ENCODE data around the gene ZNF681.
"Not testable (repeated sequence)": the region's sequence is repeated elsewhere in the genome, so short reads cannot be mapped to it uniquely, and the experiment has no call there.

Gene ZNF681

DNA sequence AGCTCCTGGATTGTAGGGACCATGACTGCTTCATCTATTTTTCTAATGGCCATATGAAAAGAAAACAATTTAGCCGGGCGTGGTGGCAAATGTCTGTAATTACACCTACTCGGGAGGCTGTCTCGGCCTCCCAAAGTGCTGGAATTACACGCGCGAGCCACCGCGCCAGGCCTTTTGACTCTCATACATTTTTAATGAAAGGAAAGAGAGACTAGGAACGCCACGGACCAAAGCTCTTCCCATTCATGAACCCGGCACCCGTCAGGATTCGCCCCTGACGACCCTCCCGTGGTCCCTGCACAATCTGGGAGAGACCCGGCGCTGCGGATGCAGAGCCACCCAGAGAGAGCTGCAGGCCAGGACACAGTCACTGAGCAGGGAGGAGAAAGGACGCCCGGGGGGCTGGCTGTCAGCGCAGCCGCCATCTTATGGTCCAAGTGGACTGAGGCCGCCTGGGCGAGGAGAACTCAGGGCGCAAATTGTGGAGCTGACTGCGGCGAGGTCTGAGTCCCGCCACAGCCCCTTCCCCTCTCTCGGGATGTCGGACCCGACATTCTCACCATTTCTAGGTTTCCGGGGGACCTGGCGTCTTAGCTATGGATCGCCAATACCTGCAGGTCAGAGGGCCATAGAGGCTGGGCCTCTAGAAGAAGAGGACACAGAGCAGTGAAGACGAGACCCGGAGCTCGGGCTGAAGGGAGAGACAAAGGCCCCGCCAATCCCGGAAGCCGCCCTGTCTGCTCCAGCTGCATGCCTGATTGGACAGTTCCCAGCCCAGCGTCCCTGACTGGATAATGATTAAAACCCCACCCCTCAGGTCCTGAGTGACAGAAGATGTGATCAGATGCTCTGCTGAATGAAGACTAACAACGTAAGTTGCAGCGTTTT lies at the start of gene ZNF681:
Gene ZNF681, minus strand, starts transcription at position 705 of the 888 bp plus-strand sequence. Its CDS starts 142 bp downstream, at position 563.
- FAIRE-seq (no peak), DNase-seq (ENCODE audit: low spot score) (no peak)

DNA sequence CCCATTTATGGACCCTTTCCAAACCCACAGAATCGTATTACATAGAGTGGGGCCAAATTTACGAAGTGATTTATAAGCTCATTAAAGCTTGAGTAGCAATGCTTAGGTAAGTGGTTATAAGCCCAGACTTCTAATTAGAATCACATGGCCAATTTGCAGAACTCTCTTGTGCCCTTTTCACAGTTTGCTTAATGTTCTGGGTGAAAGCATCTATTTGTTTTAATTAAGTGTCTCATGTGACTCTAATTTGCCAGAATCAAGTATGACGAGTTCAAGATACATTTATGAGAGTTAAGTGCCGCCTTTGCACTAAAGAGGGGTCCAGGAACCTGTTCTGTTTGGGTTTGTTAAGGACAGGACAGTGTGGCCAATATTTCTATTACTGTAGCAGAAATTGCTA lies 46.0 kb upstream of the ZNF681 start:
- DNase-seq (ENCODE audit: low spot score) (no peak), FAIRE-seq (no peak)

DNA sequence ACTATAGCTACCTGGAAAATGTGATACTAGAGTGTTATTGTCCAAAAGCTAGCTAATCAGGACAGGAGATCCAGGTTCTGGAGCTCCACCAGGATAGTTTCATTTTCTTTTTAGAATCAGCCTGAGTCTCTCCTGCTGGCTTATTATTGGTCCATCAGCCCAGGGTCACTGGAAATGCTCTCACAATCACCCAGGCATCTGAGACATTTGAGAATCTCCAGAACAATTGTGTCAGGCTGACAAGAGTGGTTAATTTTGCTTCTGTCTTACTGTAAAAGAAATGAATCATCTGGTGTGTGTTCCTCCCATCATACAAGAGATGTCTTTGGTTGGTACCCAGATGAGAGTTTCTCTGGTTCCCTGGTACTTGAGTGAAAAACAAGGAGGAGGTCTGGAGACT lies 43.6 kb upstream of the ZNF681 start:
- FAIRE-seq (no peak), DNase-seq (ENCODE audit: low spot score) (no peak)

DNA sequence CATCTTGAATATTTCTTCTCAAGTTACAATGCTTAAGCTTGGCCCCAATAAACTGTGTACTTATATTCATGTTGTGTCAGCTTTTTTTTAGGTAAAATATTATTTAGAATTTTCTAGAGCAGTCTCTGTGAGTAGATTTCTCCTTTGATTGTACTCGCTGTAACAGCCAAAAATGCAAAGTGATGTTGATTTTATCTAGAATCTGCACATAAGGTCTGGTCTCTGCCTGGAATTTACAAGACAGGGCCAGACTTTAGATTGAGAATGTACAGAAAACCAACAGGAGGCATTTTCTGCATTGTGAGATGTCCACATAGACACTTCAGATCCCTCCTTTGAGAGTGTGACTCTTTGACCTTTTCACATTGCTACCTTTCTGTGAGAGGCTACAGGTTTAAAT lies 43.1 kb upstream of the ZNF681 start:
- DNase-seq (ENCODE audit: low spot score) (no peak), FAIRE-seq (no peak)

DNA sequence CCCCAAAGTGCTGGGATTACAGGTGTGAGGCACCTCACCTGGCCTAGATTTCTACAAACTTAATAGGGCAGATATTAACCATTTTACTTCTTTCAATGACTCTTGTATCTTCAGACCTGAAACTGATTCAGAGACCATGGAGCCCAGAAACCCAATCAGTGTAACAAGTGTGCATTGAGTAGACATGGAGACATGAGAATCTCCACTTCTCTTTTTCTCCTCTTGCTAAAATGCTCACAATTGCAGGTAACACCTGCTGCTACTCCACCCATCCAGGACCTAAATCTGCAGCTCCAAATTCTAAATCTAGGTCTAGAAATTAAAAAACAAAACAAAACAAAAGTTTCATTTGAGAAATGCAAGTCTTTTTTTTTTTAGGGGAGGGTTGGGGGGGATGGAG lies 42.2 kb upstream of the ZNF681 start:
- FAIRE-seq (no peak), DNase-seq (ENCODE audit: low spot score) (no peak)

DNA sequence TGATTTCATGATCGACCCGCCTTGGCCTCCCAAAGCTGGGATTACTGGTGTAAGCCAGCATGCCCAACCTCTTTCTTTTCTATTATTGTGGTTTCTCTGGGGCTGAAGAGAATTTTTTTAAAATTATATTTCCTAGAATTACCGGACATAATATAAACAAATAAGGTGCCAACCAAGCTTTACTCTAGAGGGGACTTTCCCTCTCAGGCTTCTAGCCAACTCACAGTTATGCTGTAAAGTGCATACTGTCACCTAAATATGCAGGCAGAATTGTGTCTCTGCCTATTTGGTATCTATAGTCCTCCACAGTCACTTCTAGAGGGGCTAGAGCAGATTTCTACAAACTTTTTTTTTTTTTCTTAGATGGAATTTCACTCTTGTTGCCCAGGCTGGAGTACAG lies 41.6 kb upstream of the ZNF681 start:
- FAIRE-seq (no peak), DNase-seq (ENCODE audit: low spot score) (no peak)

DNA sequence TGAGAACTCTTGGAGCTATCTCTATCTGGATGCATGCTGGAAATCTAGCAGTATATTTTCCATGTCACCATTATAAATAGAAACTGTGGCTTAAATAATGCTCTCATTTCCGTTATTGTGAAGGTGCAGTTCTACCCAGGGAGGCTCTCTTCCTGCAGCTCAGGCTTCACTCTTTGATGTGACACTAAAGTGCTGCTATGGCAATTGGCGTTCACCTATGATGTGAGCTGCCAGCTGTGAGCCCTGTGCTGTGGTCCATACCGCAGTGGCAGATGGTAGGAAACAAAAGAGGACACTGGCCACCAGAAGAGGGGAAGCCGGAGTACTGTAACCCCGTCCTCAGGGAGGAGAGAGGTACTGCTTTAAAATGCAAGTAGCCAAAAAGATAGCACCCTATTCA lies 40.6 kb upstream of the ZNF681 start:
- FAIRE-seq: no peak
- no peak for DNase-seq (ENCODE audit: low spot score)

DNA sequence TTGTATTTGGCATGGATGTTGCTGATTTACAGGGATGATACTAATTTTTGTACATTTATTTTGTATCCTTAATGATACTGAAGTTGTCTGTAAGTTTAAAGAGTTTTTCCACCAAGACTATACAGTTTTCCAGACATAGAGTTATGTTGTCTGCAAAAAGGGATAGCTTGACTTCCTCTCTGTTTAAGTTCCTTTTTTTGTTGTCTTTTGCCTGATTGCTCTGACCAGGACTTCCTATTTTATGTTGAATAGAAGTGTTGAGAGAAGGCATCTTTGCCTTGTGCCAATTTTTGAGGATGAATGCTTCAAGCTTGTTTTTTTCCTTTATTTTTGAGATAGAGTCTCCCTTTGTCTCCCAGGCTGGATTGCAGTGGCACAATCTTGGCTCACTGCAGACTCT lies 36.8 kb upstream of the ZNF681 start:
- DNase-seq (ENCODE audit: low spot score) (no peak), FAIRE-seq (no peak)

DNA sequence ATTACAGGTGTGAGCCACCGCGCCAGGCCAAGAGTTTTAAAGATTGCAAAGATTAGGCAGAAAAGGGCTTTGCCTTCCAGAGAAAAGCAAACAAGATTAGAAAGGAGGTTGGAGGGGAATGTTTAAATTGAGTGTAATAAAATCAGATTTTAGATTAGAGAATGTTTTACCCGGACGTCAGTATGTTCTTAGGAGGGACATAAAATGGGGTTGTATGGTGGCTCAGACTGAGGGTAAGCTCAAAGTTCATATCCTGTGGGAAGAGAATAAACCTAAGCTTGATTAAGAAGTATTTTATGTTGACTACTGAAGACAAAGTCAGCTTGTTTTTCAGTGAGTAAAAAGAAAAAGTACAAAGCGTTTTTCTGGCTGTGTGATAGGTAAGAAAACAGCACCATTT lies 34.1 kb upstream of the ZNF681 start:
- no peak for DNase-seq (ENCODE audit: low spot score)
- no peak for FAIRE-seq

DNA sequence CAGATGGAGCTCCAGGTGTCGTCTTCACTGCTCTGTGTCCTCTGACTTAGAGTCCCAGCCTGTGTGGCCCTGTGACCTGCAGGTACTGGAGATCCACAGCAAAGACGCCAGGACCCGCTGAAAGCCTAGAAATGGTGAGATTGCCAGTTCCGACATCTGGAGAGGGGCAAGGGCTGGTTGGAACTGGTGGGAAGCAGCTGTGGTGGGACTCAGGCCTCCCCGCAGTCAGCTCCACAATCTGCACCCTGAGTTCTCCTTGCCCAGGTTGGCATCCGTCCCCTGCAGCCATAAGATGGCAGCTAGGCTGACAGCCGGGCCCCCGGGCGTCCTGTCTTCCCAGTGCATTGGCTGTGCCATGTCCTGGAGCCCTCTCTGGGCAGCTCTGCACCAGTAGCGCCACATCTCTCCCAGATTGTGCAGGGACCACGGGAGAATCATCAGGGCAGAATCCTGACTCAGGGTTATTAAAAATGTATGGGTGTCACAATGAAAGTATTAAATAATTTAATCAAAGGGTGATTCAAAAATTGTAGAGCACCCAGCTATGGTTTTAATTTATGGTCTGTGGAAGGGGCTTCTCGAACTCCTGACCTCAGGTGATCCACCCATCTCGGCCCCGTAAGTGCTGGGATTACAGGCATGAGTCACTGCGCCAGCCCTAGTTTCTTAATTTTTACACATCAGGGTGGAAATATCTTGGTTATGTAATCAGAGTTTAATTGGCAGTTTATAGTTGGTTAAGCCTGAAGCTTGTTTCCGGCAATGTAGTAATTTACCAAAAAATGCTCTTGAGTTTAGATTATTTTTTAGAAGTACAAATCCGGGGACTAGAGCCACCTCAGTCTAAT lies 32.2 kb upstream of the ZNF681 start:
- no peak for DNase-seq (ENCODE audit: low spot score)
- FAIRE-seq: no peak

DNA sequence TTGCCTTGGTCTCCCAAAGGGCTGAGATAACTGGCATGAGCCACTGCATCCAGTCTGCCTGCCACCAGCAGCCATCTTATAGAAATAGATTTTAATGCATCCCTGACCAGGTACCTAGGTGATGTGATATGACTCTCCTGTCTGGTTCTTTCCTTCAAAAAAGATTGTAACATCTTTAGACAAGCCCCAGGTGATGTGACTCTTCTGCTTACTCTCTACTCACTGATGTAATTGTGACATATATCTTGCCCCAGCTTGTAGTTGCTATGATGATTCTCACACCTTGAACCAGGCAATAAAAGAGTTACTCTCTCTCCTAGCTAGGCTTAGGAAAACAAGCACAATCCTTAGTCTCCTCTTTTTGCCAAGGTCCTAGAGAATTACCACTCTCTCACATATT lies 30.6 kb upstream of the ZNF681 start:
- FAIRE-seq: no peak

DNA sequence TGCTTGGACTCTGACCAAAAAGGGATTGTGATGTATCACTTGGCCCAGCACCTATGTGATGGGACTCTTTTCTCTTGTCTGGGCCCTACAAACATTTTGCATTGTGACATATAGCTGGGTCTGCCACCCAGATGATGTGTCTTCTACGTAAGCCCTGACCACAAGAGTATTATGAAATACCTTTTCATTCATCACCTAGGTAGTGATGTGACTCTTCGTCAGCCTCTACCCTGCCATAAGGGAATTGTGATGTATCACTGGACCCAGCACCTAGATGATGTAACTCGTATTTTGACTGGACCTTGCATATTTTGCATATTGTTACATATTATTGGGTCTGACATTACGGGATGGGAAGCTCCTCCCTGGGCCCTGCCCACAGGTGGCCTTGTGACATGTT lies 29.7 kb upstream of the ZNF681 start:
- FAIRE-seq (no peak), DNase-seq (ENCODE audit: low spot score) (no peak)

More for the DNA sequence above, 30.6 kb upstream of the ZNF681 start:
- no peak for DNase-seq (ENCODE audit: low spot score)

DNA sequence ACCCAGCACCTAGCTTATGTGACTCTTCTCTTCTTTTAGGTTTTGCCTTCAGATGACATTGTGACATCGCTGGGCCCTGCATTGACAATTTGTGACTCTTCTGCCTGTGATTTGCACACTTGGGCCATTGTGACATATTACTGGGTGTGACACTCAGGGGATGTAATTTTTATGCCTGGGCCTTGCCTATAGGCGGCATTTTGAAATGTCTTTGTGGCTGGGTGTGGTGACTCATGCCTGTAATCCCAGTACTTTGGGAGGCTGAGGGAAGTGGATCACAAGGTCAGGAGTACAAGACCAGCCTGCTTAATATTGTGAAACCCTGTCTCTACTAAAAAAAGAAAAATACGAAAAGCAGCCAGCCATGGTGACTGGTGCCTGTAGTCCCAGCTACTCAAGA lies 28.4 kb upstream of the ZNF681 start:
- FAIRE-seq (no peak), DNase-seq (ENCODE audit: low spot score) (no peak)

DNA sequence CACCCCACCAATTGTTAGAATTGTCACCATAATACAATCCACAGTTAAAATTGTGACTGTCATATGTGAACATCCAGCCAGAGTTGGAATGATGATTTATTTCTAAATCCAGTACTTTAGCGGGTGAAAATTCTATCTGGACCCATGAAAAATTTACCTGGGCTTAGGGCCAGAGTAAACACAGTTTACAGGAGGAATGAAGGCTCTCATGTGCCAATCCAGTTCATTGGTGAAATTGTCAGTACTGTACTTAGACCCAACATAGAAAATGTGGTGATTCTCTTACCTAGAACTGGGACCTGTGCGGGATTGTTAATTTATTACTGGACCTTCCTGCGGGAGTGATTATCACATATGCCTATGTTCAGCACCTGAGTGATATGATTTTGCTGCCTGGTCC lies 27.3 kb upstream of the ZNF681 start:
- FAIRE-seq (no peak), DNase-seq (ENCODE audit: low spot score) (no peak)

DNA sequence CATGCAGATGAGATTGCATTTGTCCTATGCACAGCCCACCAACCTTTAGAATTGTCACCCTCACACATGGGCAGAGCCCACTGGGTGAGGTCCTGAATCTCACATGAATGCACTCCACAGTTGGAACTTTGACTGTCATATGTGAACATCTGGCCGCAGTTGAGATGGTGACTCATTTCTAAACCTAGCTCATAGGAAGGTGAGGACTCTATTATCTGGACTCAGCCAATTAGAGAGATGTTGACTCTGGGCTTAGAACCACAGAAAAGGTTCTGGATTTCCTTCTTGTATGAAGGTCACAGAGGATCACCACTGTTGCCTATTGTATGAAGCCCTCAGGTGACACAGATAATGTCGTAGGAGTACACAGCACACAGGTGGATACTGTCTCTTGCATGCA lies 25.6 kb upstream of the ZNF681 start:
- FAIRE-seq (no peak), DNase-seq (ENCODE audit: low spot score) (no peak)

DNA sequence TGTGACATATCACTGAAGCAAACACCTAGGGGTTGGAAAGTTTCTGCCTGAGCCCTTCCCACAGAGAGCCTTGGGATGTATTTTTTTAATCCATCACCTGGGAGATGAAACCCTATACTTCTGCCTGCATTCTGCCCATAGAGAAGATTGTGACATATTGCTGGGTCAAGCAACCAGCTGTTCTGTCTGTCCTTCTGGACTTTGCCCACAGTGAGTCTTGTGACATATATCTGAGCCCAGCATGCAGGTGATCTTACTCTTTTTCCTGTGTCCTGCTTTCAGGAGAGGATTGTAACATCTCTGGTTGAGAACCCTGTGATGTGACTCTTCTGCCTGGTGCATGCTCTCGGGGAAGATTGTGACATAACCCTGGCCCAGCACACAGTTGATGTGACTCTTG lies 24.9 kb upstream of the ZNF681 start:
- DNase-seq (ENCODE audit: low spot score) (no peak), FAIRE-seq (no peak)

DNA sequence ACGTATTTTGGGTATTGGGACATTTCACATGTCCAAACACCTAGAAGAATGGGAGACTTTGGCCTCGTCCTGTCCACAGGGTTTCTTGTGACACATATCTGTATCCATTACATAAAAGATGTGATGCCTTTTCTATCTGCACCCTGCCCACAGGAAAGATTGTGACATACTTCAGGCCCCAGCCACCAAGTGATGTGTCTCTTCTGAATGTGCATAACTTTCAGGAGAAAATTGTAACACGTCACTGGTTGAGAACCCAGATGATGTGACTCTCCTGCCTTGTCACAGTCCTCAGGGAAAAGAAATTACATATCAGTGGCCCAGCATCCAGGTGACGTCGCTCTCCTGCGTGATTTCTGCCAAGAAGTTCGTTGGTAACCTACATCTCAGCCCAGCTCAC lies 21.0 kb upstream of the ZNF681 start:
- DNase-seq (ENCODE audit: low spot score): no peak
- FAIRE-seq: no peak

DNA sequence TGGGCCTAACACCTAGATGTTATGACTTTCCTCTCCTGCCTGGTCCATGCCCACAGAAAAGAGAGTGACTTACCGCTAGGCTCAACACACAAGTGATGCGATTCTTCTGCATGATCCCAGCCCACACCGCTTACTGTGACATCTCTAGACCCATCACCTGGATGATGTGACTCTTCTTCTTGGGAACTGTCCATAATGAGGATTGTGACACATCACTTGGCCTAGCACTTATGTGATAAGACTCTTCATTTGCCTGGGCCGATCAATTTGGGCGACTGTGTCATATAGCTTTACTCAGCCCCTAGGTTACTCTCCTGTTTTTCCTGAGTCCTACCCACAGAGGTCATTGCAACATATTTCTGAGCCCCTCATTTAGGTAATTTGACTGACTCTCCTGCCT lies 19.9 kb upstream of the ZNF681 start:
- no peak for FAIRE-seq
- no peak for DNase-seq (ENCODE audit: low spot score)

DNA sequence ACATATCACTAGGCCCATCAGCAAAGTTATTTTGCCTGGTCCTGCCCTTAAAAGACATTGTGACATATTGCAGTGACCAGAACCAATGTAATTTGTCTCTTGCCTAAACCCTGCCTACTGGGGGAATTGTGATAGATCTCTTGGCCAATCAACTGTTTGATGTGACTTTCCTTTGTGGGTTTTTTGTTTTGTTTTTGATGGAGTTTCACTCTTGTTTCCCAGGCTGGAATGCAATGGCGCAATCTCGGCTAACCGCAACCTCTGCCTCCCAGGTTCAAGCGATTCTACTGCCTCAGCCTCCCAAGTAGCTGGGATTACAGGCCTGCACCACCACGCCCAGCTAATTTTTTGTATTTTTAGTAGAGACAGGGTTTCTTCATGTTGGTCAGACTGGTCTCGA lies 19.3 kb upstream of the ZNF681 start:
- FAIRE-seq; DNase-seq (ENCODE audit: low spot score): not testable (repeated sequence)

DNA sequence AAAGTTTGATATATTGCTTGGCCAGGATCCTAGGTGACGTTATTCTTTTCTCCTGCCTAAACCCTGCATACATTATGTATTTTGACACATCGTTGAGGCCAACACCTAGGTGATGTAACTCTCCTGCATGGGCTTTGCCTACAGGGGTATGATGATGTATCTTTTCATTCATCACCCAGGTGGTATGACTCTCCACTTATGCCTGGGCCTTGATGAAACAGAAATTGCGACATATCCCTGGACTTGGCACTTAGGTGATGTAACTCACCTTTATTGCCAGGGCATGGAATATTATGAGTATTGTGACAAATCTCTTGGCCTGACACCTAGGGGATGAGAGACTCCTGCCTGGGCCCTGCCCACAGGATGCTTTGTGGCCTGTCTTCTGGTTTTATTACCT lies 18.5 kb upstream of the ZNF681 start:
- no peak for DNase-seq (ENCODE audit: low spot score)
- no peak for FAIRE-seq

DNA sequence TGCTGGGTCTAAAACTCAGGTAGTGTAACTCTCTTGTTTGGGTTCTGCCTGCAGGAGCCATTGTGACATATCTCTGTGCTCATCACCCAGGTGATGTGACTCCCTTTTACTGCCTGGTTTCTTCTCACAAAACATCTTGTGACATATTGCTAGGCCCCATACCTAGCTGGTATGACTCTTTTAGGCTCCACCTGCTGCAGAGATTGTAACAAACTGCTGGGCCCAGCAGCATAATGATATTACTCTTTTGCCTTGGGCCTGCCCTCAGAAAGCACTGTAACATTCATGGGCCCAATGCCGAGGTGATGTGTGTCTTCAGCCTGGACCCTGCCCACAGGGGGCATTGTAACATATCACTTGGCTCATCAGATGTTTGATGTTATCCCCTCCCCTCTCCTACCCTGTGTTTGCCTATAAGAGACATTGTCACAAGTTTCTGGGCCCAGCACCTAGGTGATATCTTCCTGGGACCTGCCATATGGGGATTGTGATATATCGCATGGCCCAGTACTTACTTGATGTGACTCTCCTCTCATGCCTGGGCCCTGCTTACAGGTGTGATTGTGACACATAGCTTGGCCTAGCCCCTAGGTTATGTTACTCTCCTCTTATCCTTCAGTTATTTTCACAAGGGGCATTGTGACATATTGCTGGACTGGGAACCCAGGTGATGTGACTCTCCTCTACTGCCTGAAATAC lies 18.0 kb upstream of the ZNF681 start:
- FAIRE-seq: no peak

DNA sequence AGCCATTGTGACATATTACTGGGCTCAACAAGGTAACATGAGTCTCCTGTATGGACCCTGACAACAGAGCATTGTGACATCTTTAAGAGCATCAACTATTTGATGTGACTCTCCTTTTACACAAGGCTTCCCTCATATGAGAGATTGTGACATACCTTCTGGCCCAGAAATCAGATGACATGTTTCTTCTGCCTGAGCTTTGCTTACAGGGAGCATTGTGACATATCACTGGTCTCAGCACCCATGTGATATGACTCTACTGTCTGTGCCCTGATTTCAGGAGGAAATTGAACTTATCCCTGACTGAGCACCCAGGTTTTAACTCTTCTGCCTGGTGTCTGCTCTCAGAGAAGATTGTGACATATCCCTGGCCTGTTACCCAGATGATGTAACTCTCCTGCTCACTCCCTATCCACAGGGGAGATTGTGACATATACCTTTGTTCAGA lies 15.9 kb upstream of the ZNF681 start:
- no peak for DNase-seq (ENCODE audit: low spot score)
- FAIRE-seq: no peak

More for the DNA sequence above, 18.0 kb upstream of the ZNF681 start:
- no peak for DNase-seq (ENCODE audit: low spot score)
